ENCODE results near the gene BHLHE23. TPM values are rescaled to one million over a fixed set of nuclear protein-coding genes. Genes with fewer than 3 reads are reported as not detected.

BHLHE23 gene
- total RNA-seq (2014; rRNA removed; shearing (Covaris generic)) (not detected in 2 replicates), total RNA-seq (2022) (not detected in 2 replicates), Bru-seq, nascent RNA (not detected), BruChase-seq, experiment 1, labeled RNA remaining after a 6-hour chase (percentile 35 among the genes with signal in this experiment), BruChase-seq, experiment 2, labeled RNA remaining after a 2-hour chase (percentile 27 among the genes with signal in this experiment)
- long read RNA-seq: 0 reads

DNA sequence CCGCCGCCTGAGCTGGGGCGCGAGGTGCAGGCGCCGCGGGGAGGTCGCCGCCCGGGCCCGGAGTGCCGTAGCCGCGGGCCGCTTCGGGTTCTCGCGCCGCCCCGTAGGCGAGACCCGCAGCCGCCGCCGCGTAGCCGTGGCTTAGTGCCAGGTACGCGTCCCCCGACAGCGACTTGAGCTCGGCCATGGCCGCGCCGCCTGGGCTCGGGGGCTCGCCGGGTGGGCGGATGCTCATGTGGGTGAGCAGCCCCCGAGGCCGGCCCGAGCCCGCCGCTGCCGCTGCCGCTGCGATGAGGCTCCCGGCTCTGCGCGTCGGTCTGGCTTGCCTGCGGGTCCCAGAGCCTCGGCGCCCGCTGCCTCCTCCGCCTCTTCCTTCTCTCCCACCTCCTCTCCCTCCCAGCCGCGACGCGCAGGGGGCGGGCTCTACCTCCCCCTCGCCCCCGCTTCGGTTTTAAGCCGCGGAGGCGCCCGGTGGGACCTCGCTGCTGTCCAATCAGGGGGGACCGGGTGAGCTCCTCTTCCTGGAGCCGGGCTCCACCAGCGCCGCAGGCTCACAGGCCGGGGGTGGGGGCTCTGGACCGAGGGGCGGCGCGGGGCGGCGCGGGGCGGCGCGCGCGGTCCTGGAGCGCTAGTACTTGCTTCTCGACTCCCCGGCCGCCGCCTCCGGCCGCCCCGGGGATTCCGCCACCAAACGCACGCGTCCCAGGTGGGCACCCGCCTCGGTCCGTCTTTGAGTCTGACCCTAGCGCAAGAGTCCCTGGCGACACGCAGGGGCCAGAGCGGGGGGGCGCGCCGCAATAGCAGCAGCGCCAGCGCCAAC is at the start of gene BHLHE23:
BHLHE23 (minus strand) TSS at position 425 of the 820 bp plus-strand sequence; CDS start at position 235, 190 bp downstream.
- ChIA-PET CTCF (ENCODE audit: unreplicated experiment) (no interaction called here), POLR2A (no interaction called here)
- H3K36me3 ChIP-seq (ENCODE audit: insufficient read depth, low read length): no peaks in the 10 kb centered on the region
- no peak within 1 kb of the TSS for H3K4me2 ChIP-seq (ENCODE audit: low read length)
- no TSS peak for BruUV-seq (replicated peaks)
- no peaks in the 10 kb centered on the region for H3K9me2 ChIP-seq (ENCODE audit: insufficient read depth, low read length)
- intact Hi-C loops (cut with micrococcal nuclease; ENCODE audit: unreplicated experiment): loop anchor here (10.0 kb wide), 1 partner anchor 52 kb away; the partner anchor contains the start of gene SLC17A9
- DNase-seq (ENCODE audit: low spot score): no peak
- TF ChIP-seq EZH2phosphoT487 (IDR thresholded peaks at IDR 0.05; ENCODE audit: borderline replicate concordance, low read depth, low read length): no peak
- TF ChIP-seq, protein P1, sequence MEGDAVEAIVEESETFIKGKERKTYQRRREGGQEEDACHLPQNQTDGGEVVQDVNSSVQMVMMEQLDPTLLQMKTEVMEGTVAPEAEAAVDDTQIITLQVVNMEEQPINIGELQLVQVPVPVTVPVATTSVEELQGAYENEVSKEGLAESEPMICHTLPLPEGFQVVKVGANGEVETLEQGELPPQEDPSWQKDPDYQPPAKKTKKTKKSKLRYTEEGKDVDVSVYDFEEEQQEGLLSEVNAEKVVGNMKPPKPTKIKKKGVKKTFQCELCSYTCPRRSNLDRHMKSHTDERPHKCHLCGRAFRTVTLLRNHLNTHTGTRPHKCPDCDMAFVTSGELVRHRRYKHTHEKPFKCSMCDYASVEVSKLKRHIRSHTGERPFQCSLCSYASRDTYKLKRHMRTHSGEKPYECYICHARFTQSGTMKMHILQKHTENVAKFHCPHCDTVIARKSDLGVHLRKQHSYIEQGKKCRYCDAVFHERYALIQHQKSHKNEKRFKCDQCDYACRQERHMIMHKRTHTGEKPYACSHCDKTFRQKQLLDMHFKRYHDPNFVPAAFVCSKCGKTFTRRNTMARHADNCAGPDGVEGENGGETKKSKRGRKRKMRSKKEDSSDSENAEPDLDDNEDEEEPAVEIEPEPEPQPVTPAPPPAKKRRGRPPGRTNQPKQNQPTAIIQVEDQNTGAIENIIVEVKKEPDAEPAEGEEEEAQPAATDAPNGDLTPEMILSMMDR (conservative IDR thresholded peaks at IDR 0.05; ENCODE audit: low read length): no peak
- no peak within 1 kb of the TSS for H3K4me3 ChIP-seq (ENCODE audit: low read depth, low read length, poor library complexity, severe bottlenecking)
- H3K4me1 ChIP-seq (ENCODE audit: insufficient read depth, low read length, poor library complexity, severe bottlenecking): peaks cover 4% of the 10 kb centered on the region
- H2AFZ ChIP-seq (ENCODE audit: low read length): no peak within 1 kb of the TSS
- no peaks in the 10 kb centered on the region for H3K79me2 ChIP-seq (ENCODE audit: insufficient read depth, low read depth, low read length)
- no peaks in the 10 kb centered on the region for H4K20me1 ChIP-seq (ENCODE audit: insufficient read depth, low read length)
- no peak within 1 kb of the TSS for H3K27ac ChIP-seq (ENCODE audit: low read depth, low read length, poor library complexity, severe bottlenecking)
- H3K9me3 ChIP-seq (ENCODE audit: low read length): no peaks in the 10 kb centered on the region

DNA sequence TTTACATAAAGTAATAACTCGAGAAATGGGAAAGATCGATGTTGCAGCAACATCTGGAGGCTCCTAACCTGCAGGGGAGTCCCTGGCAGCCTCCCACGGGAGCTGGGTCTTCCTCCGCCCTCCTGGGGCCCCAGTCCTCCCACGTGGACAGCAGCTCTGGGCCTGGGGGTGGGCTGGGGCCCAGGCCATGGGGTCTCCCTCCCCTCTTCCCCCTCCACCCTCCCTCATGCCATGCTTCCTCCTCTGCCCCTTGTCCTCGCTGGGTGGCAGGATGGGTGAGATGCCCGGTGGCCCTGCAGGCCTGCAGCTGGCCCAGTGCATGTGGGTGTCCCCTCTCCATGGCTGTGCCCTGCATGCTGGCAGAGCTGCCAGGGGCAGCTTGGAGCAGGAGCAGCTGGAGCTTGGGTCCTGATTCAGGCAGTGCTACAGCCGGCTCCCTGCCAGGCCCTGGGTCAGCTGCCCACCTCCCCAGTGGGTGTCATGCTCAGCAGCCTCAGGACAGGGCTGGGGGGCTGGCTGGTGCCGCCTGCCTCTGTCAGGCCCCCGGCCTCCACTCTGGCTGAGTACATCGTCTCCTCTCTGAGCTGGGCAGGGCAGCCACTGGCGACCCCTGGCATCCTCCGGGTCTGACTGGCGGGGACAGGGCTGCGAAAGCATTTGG is 48.9 kb upstream of the BHLHE23 start:
- no peaks in the 10 kb centered on the region for H3K9me2 ChIP-seq (ENCODE audit: insufficient read depth, low read length)
- no peaks in the 10 kb centered on the region for H3K36me3 ChIP-seq (ENCODE audit: insufficient read depth, low read length)
- TF ChIP-seq, protein P1 (conservative IDR thresholded peaks at IDR 0.05; ENCODE audit: low read length): no peak
- no peak for TF ChIP-seq EZH2phosphoT487 (IDR thresholded peaks at IDR 0.05; ENCODE audit: borderline replicate concordance, low read depth, low read length)
- intact Hi-C loops (cut with micrococcal nuclease; ENCODE audit: unreplicated experiment): no loop called here
- no TSS peak for BruUV-seq (replicated peaks)
- CTCF ChIA-PET (ENCODE audit: unreplicated experiment): no interaction called here
- POLR2A ChIA-PET: no interaction called here
- H3K4me2 ChIP-seq (ENCODE audit: low read length): no peak overlapping the region
- peaks cover 10% of the 10 kb centered on the region for H3K9me3 ChIP-seq (ENCODE audit: low read length)
- no peaks in the 10 kb centered on the region for H3K4me1 ChIP-seq (ENCODE audit: insufficient read depth, low read length, poor library complexity, severe bottlenecking)
- no peaks in the 10 kb centered on the region for H3K79me2 ChIP-seq (ENCODE audit: insufficient read depth, low read depth, low read length)
- H4K20me1 ChIP-seq (ENCODE audit: insufficient read depth, low read length): no peaks in the 10 kb centered on the region
- no peak overlapping the region for H3K27ac ChIP-seq (ENCODE audit: low read depth, low read length, poor library complexity, severe bottlenecking)
- DNase-seq (ENCODE audit: low spot score): no peak
- no peak overlapping the region for H2AFZ ChIP-seq (ENCODE audit: low read length)
- H3K4me3 ChIP-seq (ENCODE audit: low read depth, low read length, poor library complexity, severe bottlenecking): no peak overlapping the region

Measured in OCI-LY7 (cell line).